ENCODE data around the gene VARS2. TPM values are rescaled to one million over a fixed set of nuclear protein-coding genes. Genes with fewer than 3 reads are reported as not detected.

VARS2 gene
- polyA plus RNA-seq, 1 donor (not counting 4 experiments of a cell fraction or from before 2014, with no cell fraction given), result 13.8 TPM

- Histone ChIP-seq H3K27ac (ENCODE audit: control insufficient read depth, insufficient read depth, low read length) (no peak overlapping the region), H2AFZ (ENCODE audit: control insufficient read depth, low read length) (no peak overlapping the region), H3K4me3 (ENCODE audit: control insufficient read depth in 2 of 3, extremely low read depth in 1 of 3, insufficient read depth in 2 of 3, low read depth in 1 of 3, low read length in 3 of 3) (no peak overlapping the region), H4K20me1 (ENCODE audit: control insufficient read depth, extremely low read depth, insufficient read depth, low read length) (no peaks in the 10 kb centered on the region), H3K4me1 (ENCODE audit: control insufficient read depth, extremely low read depth, insufficient read depth, low read length) (peaks cover 6% of the 10 kb centered on the region), H3K9me1 (ENCODE audit: control insufficient read depth, extremely low read depth, insufficient read depth, low read length) (no peaks in the 10 kb centered on the region), H3K4me2 (ENCODE audit: control insufficient read depth, extremely low read depth, insufficient read depth, low read depth, low read length) (no peak overlapping the region), H3K36me3 (ENCODE audit: control insufficient read depth in 2 of 2, extremely low read depth in 1 of 2, insufficient read depth in 2 of 2, low read length in 2 of 2) (no peaks in the 10 kb centered on the region), H3K9ac (ENCODE audit: control insufficient read depth, extremely low read depth, insufficient read depth, low read length) (no peak overlapping the region), H3K9me3 (ENCODE audit: control insufficient read depth, low read depth, low read length) (no peaks in the 10 kb centered on the region), H3K79me2 (ENCODE audit: control insufficient read depth, insufficient read depth, low read length) (no peaks in the 10 kb centered on the region), H3K27me3 (ENCODE audit: control insufficient read depth, extremely low read depth, insufficient read depth, low read length) (peaks cover 6% of the 10 kb centered on the region)
- DNase-seq (ENCODE audit: low read depth, low spot score), result no peak
- no peak for FAIRE-seq
- dilution Hi-C loops (cut with MboI; ENCODE audit: extremely low pct_ligation_motif_present, low sequenced_read_pairs), result loop anchor here (25.0 kb wide), 1 partner anchor 115 kb away; no protein-coding TSS in a partner anchor
- no peak for TF ChIP-seq CTCF (optimal IDR thresholded peaks at IDR 0.05 in 1 of 3, IDR thresholded peaks at IDR 0.05 in 1 of 3, conservative IDR thresholded peaks at IDR 0.05 in 1 of 3; ENCODE audit: extremely low read depth in 1 of 3, insufficient read depth in 2 of 3, low read length in 3 of 3)
Measured at GRCh38 chr6:30947231-30947630, 33.2 kb downstream of the VARS2 start.

GRCh38 chr6:30948811-30949210 lies 34.8 kb downstream of the VARS2 start:
- DNase-seq (ENCODE audit: low read depth, low spot score) (no peak), FAIRE-seq (no peak)
- Histone ChIP-seq H3K9me3 (ENCODE audit: control insufficient read depth, low read depth, low read length) (no peaks in the 10 kb centered on the region), H3K9me1 (ENCODE audit: control insufficient read depth, extremely low read depth, insufficient read depth, low read length) (no peaks in the 10 kb centered on the region), H4K20me1 (ENCODE audit: control insufficient read depth, extremely low read depth, insufficient read depth, low read length) (no peaks in the 10 kb centered on the region), H3K27me3 (ENCODE audit: control insufficient read depth, extremely low read depth, insufficient read depth, low read length) (peaks cover 6% of the 10 kb centered on the region), H3K4me3 (ENCODE audit: control insufficient read depth in 2 of 3, extremely low read depth in 1 of 3, insufficient read depth in 2 of 3, low read depth in 1 of 3, low read length in 3 of 3) (no peak overlapping the region), H3K36me3 (ENCODE audit: control insufficient read depth in 2 of 2, extremely low read depth in 1 of 2, insufficient read depth in 2 of 2, low read length in 2 of 2) (no peaks in the 10 kb centered on the region), H3K27ac (ENCODE audit: control insufficient read depth, insufficient read depth, low read length) (no peak overlapping the region), H3K4me1 (ENCODE audit: control insufficient read depth, extremely low read depth, insufficient read depth, low read length) (no peaks in the 10 kb centered on the region), H2AFZ (ENCODE audit: control insufficient read depth, low read length) (no peak overlapping the region), H3K4me2 (ENCODE audit: control insufficient read depth, extremely low read depth, insufficient read depth, low read depth, low read length) (no peak overlapping the region), H3K79me2 (ENCODE audit: control insufficient read depth, insufficient read depth, low read length) (no peaks in the 10 kb centered on the region), H3K9ac (ENCODE audit: control insufficient read depth, extremely low read depth, insufficient read depth, low read length) (no peak overlapping the region)
- no peak for TF ChIP-seq EZH2 (IDR thresholded peaks at IDR 0.05; ENCODE audit: low read length)
- dilution Hi-C loops (cut with MboI; ENCODE audit: extremely low pct_ligation_motif_present, low sequenced_read_pairs), result loop anchor here (25.0 kb wide), 1 partner anchor 113 kb away; no protein-coding TSS in a partner anchor

- H4K20me1 ChIP-seq (ENCODE audit: control insufficient read depth, extremely low read depth, insufficient read depth, low read length), result no peaks in the 10 kb centered on the region
- H3K4me3 ChIP-seq (ENCODE audit: control insufficient read depth in 2 of 3, extremely low read depth in 1 of 3, insufficient read depth in 2 of 3, low read depth in 1 of 3, low read length in 3 of 3), result no peak overlapping the region
- no peaks in the 10 kb centered on the region for H3K9me3 ChIP-seq (ENCODE audit: control insufficient read depth, low read depth, low read length)
- no peaks in the 10 kb centered on the region for H3K79me2 ChIP-seq (ENCODE audit: control insufficient read depth, insufficient read depth, low read length)
- DNase-seq (ENCODE audit: low read depth, low spot score) (no peak), FAIRE-seq (no peak)
- H3K27me3 ChIP-seq (ENCODE audit: control insufficient read depth, extremely low read depth, insufficient read depth, low read length), result peaks cover 13% of the 10 kb centered on the region
- no peak overlapping the region for H3K27ac ChIP-seq (ENCODE audit: control insufficient read depth, insufficient read depth, low read length)
- no peak overlapping the region for H3K9ac ChIP-seq (ENCODE audit: control insufficient read depth, extremely low read depth, insufficient read depth, low read length)
- H3K4me1 ChIP-seq (ENCODE audit: control insufficient read depth, extremely low read depth, insufficient read depth, low read length), result peaks cover 10% of the 10 kb centered on the region
- dilution Hi-C loops (cut with MboI; ENCODE audit: extremely low pct_ligation_motif_present, low sequenced_read_pairs), result no loop called here
- H2AFZ ChIP-seq (ENCODE audit: control insufficient read depth, low read length), result no peak overlapping the region
- TF ChIP-seq CTCF (optimal IDR thresholded peaks at IDR 0.05 in 1 of 3, IDR thresholded peaks at IDR 0.05 in 1 of 3, conservative IDR thresholded peaks at IDR 0.05 in 1 of 3; ENCODE audit: extremely low read depth in 1 of 3, insufficient read depth in 2 of 3, low read length in 3 of 3) (no peak), EZH2 (IDR thresholded peaks at IDR 0.05; ENCODE audit: low read length) (no peak)
- no peaks in the 10 kb centered on the region for H3K36me3 ChIP-seq (ENCODE audit: control insufficient read depth in 2 of 2, extremely low read depth in 1 of 2, insufficient read depth in 2 of 2, low read length in 2 of 2)
- H3K9me1 ChIP-seq (ENCODE audit: control insufficient read depth, extremely low read depth, insufficient read depth, low read length), result no peaks in the 10 kb centered on the region
- H3K4me2 ChIP-seq (ENCODE audit: control insufficient read depth, extremely low read depth, insufficient read depth, low read depth, low read length), result no peak overlapping the region
Measured at GRCh38 chr6:30951907-30952469, 38.0 kb downstream of the VARS2 start.

Data from keratinocyte (primary cell).